Pancreas (tissue), 10 donors: ENCODE results near the gene CCDC134. TPM values are rescaled to one million over a fixed set of nuclear protein-coding genes. Genes with fewer than 3 reads are reported as not detected.

Source experiments
- ATAC-seq, 4 donors: fragments of 200-7000 bp; cut with Tn5 transposase; one replicate each; pipeline versions ENCODE4 v1.8.0 to v1.9.1; 2020; ENCODE audit warnings: mild to moderate bottlenecking in 4 of 4, moderate library complexity in 4 of 4
- DNase-seq, 6 donors: peaks; one replicate each; pipeline ENCODE4 v3.0.0-alpha.2; 2020
- FAIRE-seq: peaks from 2 replicates; lab custom pipeline; 2012; peaks lifted over from hg19 to GRCh38; lab: Jason Lieb, UNC
- H3K27ac ChIP-seq, 4 donors: fragments of 200-600 bp; sonication (generic); 1 replicate in 3 of 4; 2 replicates in 1 of 4; pipeline versions ENCODE4 v1.5.0 to v1.8.0; 2020
- H3K27me3 ChIP-seq, 4 donors: fragments of 200-600 bp; one replicate each; pipeline ENCODE4 v1.8.0; 2021
- H3K36me3 ChIP-seq, 3 donors: fragments of 200-600 bp; sonication (generic) in 1 of 3; one replicate each; pipeline versions ENCODE4 v1.5.0 to v1.8.0; 2020 to 2021
- H3K4me1 ChIP-seq, 3 donors: fragments of 200-600 bp; one replicate each; pipeline ENCODE4 v1.8.0; 2021
- H3K4me3 ChIP-seq, 4 donors: fragments of 200-600 bp; sonication (generic) in 2 of 4; one replicate each; pipeline versions ENCODE4 v1.5.0 to v1.8.0; 2020 to 2021
- H3K9me3 ChIP-seq, 4 donors: fragments of 200-600 bp; one replicate each; pipeline ENCODE4 v1.8.0; 2021
- CTCF ChIP-seq, 4 donors: fragments of 200-600 bp; sonication (generic) in 3 of 4; IDR thresholded peaks; one replicate each; pipeline versions ENCODE4 v1.5.0 to v1.8.0; 2021; ENCODE audit warnings: antibody characterized with exemption in 4 of 4
- WGBS, 2 donors: extraction: QIAGEN DNeasy Blood & Tissue Kit; methylation state at CpG; one replicate each; pipeline ENCODE4 v1.1.7; 2013; 5-methylcytosine and 5-hydroxymethylcytosine counted together
- intact Hi-C, 3 donors: fragments of 100-400 bp; cut with DNase I; formaldehyde crosslinking; loops; one replicate each; pipeline versions ENCODE4 v1.11.1 to v1.14.2; 2022
- polyA plus RNA-seq, 2 donors: library from polyadenylated mRNA; stranded (reverse); fragments of 200-250 nt; gene quantifications; one replicate each; pipeline ENCODE4 v1.2.3, GENCODE V29; 2013
- total RNA-seq, 6 donors: library from RNA; stranded (reverse); fragmentation: NEBNext Ultra II Directional in 4 of 6; extraction: Animal tissue kit (Norgen Biotek cat#: 25700) in 4 of 6; gene quantifications; one replicate each; pipeline versions ENCODE4 v1.2.1 to v1.2.4, GENCODE V29; 2021 to 2023
- donor health status: healthy with polysubstance abuse.
- donor health status: DM: no; HTN: no; CAD: no; lungs with moderate emphysema.
- donor health status: DM: no; HTN: no; CAD: no.
- donor health status: control.
- donor health status: control.
- donor health status: Bipolar disorder and iron deficiency.
- donor health status: DM: yes; HTN: yes; CAD: no.
- donor health status: DM: no; HTN: no; CAD: no.
- donor health status: DM: no; HTN: no; CAD: no.
- donor health status: DM: yes; HTN: yes; CAD: no.

CCDC134 gene
- total and polyA plus RNA-seq, 8 donors: 1.9 to 7.6 (median 4.2) TPM

GRCh38 chr22:41842996-41843970 lies 42.8 kb downstream of the CCDC134 start:
- intact Hi-C loops: no loop called here
- H3K4me1 ChIP-seq: peaks cover 32 to 51% (median 46%) of the 10 kb centered on the region in 3 donors
- H3K27ac ChIP-seq: peak overlapping the region in 2 of 4 donors; percentile 34 to 61
- no peaks in the 10 kb centered on the region for H3K9me3 ChIP-seq
- no peak for TF ChIP-seq CTCF (IDR thresholded peaks at IDR 0.05)
- H3K27me3 ChIP-seq: no peaks in the 10 kb centered on the region
- H3K4me3 ChIP-seq: no peak overlapping the region
- DNase-seq (peak in 1 of 6 donors; percentile 43), ATAC-seq (peak; percentile 54 to 72 (median 64)), FAIRE-seq (no peak)
- WGBS, 2 donors: 35 to 39% methylated on average over 8 of the region's 8 CpGs
- no peaks in the 10 kb centered on the region for H3K36me3 ChIP-seq

GRCh38 chr22:41844036-41844435 lies 43.6 kb downstream of the CCDC134 start:
- Histone ChIP-seq H3K27me3 (no peaks in the 10 kb centered on the region), H3K4me1 (peaks cover 32 to 51% (median 46%) of the 10 kb centered on the region in 3 donors), H3K36me3 (no peaks in the 10 kb centered on the region), H3K27ac (peak overlapping the region in 1 of 4 donors; percentile 34), H3K4me3 (no peak overlapping the region), H3K9me3 (no peaks in the 10 kb centered on the region)
- no peak for TF ChIP-seq CTCF (IDR thresholded peaks at IDR 0.05)
- no peak for FAIRE-seq
- DNase-seq: no peak
- 40 to 90% methylated on average over 1 of the region's 1 CpG for WGBS, 2 donors
- ATAC-seq: no peak
- intact Hi-C loops: no loop called here

- no peaks in the 10 kb centered on the region for H3K9me3 ChIP-seq
- DNase-seq (peak in 2 of 6 donors; percentile 54 to 56), FAIRE-seq (no peak), ATAC-seq (peak; percentile 50 to 75 (median 60))
- H3K27ac ChIP-seq: peak overlapping the region in 1 of 4 donors; percentile 34
- no peaks in the 10 kb centered on the region for H3K27me3 ChIP-seq
- 6 to 7% methylated on average over 3 of the region's 3 CpGs for WGBS, 2 donors
- no peaks in the 10 kb centered on the region for H3K36me3 ChIP-seq
- intact Hi-C loops: no loop called here
- peaks cover 32 to 51% (median 46%) of the 10 kb centered on the region in 3 donors for H3K4me1 ChIP-seq
- H3K4me3 ChIP-seq: no peak overlapping the region
- no peak for TF ChIP-seq CTCF (IDR thresholded peaks at IDR 0.05)
These were observed 44.0 kb downstream of the CCDC134 start for GRCh38 chr22:41844513-41844912.

DNA sequence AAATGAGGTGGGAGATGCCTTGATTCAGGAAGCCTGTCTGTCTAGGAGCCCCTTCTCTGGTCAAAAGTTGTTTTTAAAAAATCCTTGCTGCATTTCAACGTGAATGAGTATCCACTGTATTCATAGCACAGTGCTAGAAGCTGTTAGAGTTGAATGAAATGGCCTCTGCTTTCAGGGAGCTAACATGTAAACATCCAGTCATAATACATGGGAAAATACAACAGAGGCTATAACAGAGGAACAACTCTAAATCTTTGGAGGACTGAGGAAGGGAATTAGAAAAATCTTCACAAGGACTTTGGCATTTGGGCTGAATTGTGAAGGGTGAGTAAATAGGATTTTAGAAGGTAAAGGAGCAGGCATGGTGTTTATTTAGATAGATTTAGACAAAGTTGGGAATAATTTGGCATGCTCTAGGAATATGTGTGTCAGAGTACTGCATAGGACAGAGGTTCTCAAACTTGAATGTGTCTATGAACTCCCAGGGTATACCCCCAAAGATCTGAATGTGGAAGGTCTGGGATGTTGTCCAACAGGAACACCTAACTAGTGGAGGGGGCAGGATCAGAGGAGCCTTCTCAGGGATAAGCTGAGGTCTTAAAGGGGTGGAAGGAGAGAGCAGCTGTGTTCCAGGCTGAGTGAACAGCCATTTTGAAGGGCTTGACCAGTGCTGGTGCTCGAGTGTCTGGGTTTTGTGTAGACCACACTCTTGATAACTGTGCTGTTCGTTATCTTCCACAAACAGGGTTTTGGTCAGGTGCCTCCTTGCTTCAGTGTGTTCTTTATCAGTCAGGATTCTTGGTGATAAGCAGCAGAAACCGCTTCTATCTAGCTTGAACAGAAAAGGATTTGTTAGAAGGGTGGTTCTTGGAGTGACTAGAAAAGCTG lies 45.1 kb downstream of the CCDC134 start:
- Histone ChIP-seq H3K36me3 (no peaks in the 10 kb centered on the region), H3K27ac (peak overlapping the region in 2 of 4 donors; percentile 23 to 28), H3K4me1 (peaks cover 32 to 51% (median 46%) of the 10 kb centered on the region in 3 donors), H3K27me3 (no peaks in the 10 kb centered on the region), H3K9me3 (no peaks in the 10 kb centered on the region), H3K4me3 (no peak overlapping the region)
- ATAC-seq: peak in 1 of 4 donors; percentile 8
- intact Hi-C loops: no loop called here
- WGBS, 2 donors: 15 to 20% methylated on average over 4 of the region's 4 CpGs
- FAIRE-seq: no peak
- DNase-seq: no peak
- TF ChIP-seq CTCF (IDR thresholded peaks at IDR 0.05): no peak
